Hepatocyte (in vitro differentiated cells): ENCODE data around the gene HAUS1.

Experiments
- CTCF ChIP-seq: fragments of 200-600 bp; sonication (generic); IDR thresholded peaks from 2 replicates; pipeline ENCODE4 v1.5.1; 2016; ENCODE audit warnings: antibody characterized with exemption, mild to moderate bottlenecking; ENCODE audit not compliant: poor library complexity
- EZH2 ChIP-seq: fragments of 200-600 bp; sonication (generic); IDR thresholded peaks from 2 replicates; pipeline ENCODE4 v1.6.1; 2016; ENCODE audit warnings: antibody characterized with exemption, mild to moderate bottlenecking, borderline replicate concordance
- EZH2phosphoT487 ChIP-seq: fragments of 200-600 bp; sonication (generic); IDR thresholded peaks from one replicate; pipeline ENCODE4 v1.6.1; 2018; ENCODE audit warnings: antibody characterized with exemption, mild to moderate bottlenecking, low read depth, moderate library complexity; ENCODE audit not compliant: unreplicated experiment, severe bottlenecking

GRCh38 chr18:46140173-46140572 is 36.0 kb downstream of the HAUS1 start:
- TF ChIP-seq EZH2 (no peak), CTCF (no peak), EZH2phosphoT487 (no peak)
